ENCODE data around the gene BICRA.
"Not testable (repeated sequence)": the region's sequence is repeated elsewhere in the genome, so short reads cannot be mapped to it uniquely, and the experiment has no call there.

Gene BICRA

DNA sequence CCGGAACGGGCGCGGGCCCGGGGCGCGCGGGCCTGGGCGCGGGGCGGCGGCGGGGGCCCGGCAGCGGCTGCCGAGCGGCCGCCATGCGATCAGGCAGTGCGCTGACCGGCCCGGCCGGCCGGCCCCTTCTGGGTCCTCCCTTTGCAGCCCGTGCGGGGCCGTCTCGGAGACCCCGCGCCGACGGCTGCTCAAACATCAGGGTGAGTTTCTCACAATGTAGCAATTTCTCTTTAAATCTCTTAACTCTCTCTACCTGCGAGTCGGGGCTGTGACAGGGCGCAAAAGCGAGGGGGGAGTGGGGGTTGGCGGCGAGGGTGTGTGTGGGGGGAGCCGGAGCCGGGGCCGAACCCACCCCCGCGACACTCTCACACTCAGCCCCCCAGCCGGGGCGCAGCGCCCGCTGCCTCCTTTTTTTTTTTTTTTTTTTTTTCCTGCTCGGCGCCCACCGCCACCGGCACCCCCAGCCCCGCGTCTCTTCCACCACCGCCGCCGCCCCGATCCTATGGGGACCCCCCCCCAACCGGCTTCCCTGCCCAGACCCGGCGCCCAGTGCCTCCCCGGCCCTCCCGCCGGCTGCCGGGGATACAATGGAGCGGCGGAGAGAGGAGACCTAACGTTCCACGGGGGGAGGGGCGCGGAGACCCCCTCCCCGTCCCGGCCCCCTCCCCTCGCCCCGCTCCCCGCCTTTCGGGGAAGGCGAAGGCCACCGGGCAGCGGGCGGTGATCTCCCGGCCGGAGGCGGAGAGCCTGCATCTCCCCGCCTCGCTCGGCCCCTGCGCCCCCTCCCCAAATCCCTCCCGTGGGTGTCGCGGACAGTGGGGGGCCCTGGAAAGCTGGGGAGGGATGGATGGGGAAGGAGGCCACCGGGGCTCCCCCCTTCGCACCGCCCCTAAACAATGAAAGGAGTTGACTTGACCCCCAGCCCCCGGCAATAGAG is at the start of gene BICRA:
BICRA (plus strand) TSS at position 166 of the 937 bp plus-strand sequence. CDS start 64,441 bp downstream, outside the sequence.
- DNase-seq = peak; percentile 70

DNA sequence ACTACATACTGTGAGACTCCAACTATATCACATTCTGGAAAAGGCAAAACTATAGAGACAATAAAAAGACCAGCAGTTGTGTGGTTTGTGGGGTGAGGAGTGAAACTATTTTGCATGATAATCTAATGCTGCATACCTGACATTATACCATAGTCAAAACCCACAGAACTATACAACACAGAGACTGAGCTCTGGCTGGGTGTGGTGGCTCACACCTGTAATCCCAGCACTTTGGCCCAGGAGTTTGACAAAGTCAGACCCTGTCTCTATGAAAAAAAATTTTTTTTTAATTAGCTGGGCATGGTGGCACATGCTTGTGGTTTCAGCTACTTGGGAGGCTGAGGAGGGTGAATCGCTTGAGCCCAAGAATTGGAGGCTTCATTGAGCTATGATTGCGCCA is 47.9 kb upstream of the BICRA start:
- DNase-seq = no peak

DNA sequence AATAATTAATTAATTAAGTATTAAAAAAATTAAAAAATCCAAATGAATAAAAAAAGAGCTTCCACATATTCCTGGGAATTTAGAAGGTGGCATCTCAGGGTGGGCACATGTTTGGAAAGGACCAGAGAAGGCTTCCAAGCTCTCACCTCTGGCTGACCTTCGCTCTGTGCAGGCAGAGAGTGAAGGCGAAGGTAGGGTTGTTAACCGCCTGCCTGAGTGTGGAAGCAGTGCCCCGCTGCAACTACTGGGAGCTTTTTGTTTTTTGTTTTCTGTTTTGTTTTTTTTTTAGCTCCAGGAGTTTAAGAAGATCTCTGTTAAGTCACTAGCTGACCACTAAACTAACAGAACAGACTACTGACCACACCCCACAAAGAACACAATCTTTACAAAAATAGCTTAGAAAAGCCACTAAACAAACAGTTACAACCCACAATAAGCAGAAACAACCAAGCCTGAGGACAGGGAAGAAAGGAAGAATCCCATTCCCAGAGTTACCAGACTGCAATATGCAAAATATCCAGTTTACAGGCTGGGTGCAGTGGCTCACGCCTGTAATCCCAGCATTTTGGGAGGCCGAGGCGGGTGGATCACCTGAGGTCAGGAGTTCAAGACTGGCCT is 47.4 kb upstream of the BICRA start:
- DNase-seq = no peak

DNA sequence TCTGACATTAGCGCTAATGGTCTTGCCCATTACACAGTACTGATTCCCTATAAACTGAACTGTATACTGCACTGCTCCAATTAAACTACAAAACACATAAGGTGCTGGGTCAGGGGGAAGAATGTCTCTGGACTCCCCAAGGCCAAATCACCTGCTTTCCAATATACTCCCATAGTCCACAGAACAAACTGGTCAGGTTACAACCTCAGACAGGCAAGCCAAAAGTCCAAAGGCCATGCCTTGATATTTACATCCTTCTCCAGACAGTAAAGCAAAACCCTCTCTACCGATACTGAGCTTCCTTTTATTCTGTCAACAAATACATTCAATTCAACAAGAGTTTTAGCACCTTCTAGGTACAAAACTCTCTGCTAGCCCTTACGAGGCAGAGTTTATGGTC is 44.9 kb upstream of the BICRA start:
- DNase-seq = no peak

DNA sequence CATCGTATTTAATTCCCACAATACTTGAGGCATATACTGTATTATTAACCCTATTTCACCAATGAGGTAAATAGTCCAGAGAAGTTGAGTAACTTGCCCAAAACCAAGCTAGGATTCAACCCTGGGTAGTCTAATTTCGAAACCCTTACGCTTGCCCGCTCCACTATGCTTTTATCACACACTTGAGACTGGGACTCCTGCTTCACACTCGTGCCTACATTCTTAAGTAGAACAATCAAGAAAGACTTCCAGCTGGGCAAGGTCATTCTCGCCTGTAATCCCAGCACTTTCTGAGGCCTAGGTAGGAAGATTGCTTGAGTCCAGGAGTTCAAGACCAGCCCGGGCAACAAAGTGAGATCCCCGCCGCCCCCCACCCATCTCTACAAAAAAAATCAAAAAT is 39.6 kb upstream of the BICRA start:
- no peak for DNase-seq

DNA sequence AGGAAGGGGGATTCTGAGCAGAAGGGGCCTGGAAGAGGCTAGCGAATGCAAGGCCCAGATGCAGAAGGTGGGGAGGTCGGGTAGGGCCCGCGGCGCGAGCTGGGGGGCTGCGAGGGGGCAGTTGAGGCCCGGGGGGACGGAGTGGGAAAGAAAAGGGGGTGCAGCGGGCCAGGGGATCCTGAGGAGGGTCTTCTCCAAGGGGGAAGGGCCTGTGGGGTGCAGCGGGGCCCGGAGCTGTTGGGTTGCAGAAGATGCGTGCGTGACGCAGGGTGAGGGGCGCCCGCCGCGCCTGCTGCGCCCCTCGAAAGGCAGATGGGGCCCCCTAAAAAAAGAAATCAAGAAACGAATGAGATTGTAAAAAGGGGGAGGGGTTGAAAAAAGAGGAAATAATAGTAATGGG is 36.3 kb upstream of the BICRA start:
- no peak for DNase-seq

DNA sequence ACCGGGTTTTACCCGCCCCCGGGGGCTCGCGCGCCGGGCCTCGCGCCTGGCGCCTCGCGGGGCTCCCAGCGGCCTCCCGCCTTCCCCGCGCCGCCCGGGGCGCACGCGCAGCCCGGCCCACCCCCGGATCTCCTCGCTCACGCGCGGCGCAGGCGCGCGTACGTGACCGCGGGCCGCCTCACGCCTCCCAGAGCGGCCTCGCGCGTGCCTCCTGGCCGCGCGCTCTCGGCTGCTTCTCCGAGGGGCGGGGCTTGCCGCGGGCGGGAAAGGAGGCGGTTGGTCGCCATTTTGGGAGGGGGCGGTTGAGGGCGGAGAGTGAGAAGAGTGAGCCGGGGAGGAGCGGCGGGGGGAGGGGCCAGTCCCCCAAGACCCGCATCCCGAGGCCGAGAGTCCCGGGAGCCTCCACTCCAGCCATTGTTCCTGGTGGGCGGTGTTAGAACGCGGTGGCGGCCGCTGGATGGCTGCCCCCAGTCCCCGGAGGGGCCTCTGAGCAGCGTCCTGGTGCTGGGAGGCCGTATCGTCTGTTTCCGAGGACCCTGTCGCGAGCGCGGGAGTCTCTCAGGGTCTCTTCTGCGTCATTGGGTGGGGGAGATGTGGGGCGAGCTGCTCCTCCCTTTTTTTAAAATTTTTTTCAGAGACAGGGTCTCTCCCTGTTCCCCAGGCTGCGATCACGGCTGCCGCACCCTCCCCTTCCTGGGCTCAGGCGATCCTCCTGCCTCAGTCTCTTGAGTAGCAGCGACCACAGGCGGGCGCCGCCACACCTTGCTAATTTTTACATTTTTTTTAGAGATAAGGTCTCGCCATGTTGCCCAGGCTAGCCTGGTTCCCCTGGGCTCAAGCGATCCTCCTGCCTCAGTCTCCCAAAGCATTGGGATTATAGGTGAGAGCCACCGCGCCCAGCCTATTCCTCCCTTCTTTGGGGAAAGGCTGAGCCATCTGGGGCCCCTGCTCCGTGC is 35.6 kb upstream of the BICRA start, which contains the start of gene ZNF541:
ZNF541 (minus strand) TSS at position 78 of the 956 bp plus-strand sequence. CDS start 17,292 bp downstream, outside the sequence.
- no peak for DNase-seq

DNA sequence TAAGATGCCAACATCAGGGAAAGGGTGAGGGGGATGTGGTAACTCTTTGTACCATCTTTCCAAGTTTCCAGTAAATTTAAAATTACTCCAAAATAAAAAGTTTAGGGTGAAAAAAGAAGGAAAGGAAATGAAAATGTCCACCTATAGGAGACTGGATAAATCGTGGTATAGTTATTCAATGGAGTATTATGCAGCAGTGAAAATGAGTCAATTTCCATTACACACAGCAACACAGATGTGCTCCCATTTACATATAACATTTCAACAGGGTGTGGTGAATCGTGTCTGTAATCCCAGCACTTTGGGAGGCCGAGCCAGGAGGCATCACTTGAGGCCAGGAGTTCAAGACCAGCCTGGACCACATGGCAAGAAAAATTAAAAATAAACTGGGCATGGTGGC is 28.5 kb upstream of the BICRA start:
- no peak for DNase-seq

DNA sequence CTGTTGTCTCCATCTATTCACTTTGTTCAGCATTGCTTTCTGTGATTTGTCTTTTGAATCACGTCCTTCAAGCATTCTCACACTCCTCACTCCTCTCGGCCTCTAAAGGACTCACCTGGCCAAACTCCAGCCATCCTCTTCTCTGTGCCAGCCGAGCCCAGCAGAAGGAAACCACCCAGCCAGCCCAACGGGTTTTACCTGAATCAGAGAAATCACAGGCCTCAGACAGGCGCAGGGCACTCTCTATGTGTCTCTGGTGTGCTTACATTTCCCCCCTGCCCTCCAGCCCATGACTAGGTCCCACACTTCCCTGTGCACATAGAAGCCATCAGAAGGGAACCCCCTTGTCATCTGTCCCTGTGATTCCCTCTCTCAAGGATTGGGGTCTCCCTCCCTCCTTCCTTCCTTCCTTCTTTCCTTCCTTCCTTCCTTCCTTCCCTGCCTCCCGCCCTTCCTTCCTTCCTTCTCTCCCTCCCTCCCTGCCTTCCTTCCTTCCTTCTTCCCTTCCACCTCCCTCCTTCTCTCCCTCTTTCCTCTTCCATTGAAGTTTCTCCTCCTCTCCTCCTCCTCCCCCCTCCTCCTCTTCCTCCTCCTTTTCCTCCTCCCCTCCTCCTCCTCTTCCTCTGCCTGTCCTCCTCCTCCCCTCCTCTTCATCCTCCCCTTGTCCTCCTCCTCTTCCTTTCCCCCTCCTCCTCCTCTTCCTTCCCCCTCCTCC is 27.2 kb upstream of the BICRA start:
- no peak for DNase-seq

DNA sequence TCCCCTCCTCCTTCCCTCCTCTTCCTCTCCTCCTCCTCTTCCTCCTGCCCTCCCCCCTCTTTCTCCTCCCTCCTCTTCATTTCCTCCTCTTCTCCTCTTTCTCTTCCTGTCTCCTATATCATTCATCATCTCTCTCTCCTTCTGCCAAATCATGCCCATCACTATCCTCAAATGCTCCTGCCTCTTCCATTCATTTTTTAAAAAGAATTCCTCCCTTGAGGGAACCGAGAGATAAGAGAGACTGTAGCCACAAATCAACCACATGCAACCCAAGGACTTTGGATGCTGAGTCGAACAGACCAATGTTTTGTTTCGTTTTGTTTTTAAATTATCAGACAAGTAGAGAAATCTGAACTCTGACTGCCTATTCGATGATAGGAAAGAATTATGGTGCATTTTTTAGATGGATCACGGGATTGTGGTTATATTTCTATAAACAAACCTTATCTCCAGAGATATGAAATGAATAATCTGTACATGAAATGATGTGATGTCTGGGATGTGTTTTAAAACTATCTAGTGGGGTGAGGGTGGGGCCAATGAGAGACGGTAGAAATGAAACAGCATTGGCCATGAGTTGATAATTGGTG is 26.5 kb upstream of the BICRA start:
- no peak for DNase-seq

DNA sequence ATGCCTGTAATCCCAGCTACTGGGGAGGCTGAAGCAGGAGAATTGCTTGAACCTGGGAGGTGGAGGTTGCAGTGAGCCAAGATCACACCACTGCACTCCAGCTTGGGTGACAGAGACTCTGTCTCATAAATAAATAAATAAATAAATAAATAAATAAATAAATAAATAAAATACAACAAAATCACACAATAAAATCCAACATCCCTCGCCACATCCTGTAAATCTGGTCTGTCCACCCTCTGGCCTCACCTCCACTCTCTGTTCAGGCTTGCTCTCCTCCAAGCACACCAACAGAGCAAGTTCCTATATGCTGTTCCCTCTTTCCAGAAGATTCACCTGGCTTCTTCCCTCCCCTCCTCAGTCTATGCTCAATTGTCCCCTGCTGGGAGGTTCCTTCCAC is 25.8 kb upstream of the BICRA start:
- not testable (repeated sequence) for DNase-seq

DNA sequence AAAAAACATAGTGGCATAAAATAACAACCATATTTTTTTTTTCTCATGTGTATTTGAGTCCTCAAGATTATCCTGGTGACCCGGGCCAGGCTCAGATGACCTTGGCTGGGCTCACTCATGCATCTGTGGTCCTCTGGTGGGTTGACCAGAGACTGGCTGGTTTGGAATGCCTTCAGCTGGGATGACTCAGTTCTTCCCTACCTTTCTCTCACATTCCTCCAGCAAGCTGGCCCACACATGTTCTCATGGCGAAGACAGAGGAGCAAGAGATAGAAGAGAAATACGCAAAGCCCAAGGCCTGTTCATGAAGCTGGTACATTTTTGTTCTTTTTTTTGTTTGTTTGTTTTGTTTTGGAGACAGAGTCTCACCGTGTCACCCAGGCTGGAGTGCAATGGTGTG is 21.6 kb upstream of the BICRA start:
- no peak for DNase-seq

DNA sequence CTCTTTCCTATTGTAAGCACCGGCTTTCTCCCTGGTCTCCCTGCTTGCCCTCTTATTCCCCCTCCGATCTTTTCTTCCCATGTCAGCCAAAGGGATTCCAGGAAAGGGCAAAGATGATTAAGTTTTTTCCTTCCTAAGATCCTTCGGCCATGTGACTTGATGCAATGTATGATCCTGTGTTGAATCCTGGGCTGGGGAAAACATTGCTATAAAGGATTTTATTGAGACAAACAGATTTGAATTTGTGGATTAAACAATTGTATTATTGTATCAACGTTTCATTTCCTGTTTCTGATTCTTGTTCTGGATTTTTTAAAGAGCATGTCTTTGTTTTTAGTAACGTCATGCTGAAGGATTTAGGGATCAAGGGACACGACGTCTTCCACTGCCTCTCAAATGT is 19.1 kb upstream of the BICRA start:
- no peak for DNase-seq

DNA sequence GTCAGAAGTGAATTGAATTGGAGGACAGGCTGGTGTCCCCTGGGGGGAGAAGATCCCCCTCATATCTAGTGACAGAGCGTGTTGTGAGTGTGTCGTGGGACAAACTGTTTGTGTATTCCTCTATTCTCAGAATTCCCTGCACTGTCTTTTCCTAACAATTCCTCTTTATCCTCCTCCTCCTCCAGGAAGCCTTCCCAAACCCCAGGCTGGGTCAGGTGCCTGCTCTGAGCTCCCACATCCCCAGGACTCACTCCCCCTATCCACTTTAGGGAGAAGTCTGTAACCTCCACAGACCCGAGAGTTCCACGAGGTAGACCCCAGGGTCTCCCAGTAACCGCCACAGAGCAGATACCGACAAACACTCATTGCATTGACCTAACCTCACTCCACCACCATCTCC is 15.1 kb upstream of the BICRA start:
- DNase-seq = no peak

DNA sequence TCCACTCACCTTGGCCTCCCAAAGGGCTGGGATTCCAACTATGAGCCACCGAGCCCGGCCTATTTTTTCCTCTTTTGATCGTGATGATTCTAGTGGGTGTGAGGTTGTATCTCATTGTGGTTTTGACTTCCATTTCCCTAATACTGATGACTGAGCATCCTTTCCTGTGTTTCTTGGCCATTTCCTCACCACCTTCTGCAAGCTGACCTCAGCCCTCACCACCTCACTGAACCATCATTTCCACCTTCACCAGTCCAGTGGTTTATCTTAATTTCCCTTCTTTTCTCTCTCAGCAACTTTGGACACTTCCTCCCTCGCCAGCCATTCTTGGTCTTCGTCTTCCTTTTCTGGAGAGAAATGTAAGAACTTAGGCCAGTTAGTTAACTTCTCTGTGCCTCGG is 13.0 kb upstream of the BICRA start:
- no peak for DNase-seq

DNA sequence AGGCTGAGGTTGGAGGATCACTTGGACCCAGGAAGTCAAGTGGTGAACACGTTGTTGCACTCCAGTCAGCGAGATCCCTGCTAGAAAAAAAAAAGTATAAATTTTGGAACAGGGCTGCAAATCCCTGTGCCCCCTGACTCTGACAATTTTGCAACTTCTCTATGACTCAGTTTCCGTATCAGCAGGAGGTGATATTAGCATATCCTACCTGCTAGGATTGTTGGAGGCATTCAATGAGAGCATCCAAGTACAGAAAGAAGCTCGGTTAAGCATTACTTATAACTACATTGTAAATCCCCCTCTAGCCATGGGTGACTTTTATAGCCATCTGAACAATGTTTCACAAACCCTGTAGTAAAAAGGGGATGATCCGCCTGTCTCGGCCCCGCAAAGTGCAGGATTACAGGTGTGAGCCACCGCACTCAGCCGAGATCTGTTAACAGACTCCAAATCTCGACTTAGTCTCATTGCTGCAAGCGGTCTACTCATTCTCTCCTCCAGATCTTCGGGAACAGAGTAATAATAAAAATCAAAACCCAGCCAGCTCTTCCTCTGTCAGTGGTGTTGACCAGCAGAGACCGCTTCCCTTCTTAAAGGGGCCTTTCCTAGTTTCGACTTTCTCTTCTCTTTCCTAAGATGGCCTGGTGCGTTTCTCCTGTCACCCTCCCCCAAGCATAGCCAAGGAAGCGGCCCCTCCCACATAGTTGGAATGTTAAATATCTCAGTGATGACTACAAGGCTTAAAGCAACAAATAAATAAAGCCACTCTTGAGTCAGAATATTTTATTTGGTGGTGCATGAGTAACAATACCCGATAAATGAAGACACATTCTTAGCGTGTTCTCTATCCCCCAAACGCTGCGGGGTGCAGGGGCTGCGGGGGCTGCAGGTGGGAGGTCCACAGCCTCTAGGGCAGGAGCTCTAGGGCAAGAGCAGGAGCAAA is 10.3 kb upstream of the BICRA start:
- DNase-seq = no peak

DNA sequence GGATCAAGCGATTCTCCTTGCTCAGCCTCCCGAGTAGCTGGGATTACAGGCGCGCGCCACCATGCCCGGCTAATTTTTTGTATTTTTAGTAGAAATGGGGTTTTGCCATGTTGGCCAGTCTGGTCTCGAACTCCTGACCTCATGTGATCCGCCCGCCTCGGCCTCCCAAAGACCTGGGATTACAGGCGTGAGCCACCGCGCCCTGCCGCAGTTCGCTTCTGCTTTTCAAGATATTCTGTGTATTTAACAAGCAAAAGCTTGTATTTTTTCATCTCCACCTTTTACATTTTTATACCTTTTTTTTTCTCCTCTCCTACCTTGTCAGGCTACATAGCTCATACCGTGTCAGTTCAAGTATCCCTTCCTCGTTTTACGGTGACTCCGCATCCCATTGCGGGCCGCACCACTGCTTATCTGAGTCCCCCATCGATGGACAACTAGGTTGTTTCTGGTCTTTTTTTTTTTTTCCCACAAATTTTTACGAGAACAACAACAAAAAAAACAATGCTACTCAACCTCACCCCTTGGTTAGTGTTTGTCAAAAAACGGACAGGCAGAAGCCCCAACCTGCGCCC is 9.2 kb upstream of the BICRA start:
- not testable (repeated sequence) for DNase-seq

DNA sequence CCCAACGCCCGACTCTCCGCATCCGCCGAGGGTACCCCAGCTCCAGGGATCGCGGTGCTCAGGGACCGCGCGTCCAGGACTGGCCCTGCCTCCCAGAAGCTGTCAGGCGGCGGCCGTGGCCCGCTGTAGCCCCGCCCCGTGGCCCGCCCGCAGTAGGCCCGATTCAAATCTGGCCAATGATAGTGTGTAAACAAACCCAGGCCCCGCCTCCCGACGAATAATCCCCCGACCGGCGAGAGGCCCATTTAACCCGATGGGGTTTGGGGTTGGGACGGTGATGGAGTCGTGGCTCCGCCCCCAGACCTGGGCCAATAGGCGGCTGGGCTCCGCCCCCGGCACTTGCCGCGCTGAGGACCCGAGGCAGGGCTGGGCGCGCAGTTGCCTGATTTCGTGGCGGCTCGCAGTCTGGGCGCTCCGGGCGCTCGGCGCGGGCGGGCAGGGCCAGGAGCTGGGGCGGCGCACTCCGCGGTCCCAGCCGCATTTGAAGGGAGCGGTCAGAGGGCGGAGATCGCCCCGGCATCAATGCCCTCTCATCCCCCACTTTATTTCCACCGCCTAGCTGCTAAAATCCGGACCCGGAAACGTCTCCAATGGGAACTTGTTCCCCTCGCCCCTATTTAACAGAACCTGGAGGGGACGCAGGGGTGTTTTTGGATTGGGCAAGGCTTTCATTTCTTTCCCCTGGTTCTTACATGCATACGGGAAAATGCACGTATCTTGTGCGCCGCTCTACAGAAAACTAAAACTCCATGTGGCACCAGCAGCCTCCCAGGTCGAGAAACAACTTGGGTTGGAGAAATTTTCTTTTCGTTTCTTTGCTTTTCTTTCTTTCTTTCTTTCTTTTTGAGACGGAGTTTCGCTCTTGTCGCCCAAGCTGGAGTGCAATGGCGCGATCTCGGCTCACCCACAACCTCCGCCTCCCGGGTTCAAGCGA is 8.4 kb upstream of the BICRA start:
- DNase-seq = peak; percentile 99
